ENCODE measurements around the gene PRKCH.

PRKCH gene

DNA sequence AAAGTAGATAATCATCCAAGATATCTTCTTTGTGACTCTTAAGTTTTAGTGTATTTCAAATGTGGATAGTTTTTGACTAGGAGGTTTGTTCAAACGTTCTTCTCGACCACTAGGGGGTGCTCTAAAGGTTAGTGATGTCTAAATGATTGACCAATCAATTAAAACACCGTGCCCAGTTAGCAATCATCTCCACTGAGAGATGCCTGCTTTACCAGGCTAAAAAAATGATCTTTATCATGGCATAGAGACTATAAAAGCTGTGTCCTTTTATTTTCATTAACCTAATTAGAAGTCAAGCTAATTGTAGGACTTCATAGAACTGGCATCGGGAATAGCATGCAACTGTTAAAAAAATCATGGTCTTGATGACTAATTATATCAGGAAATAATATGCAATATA, 153.9 kb downstream of the PRKCH start:
- H4K20me1 ChIP-seq (ENCODE audit: insufficient read depth, low read length), result no peaks in the 10 kb centered on the region; the same call in 1 of the 2 replicates
- peak overlapping the region; percentile 47 for H3K4me2 ChIP-seq (ENCODE audit: insufficient read depth, low read length)
- H3K4me3 ChIP-seq (ENCODE audit: low read depth in 1 of 2, low read length in 2 of 2), result no peak overlapping the region
- H3K9ac ChIP-seq (ENCODE audit: low read depth, low read length), result peak overlapping the region; percentile 54; the same call in 1 of the 2 replicates
- DNase-seq (no peak), ATAC-seq (ENCODE audit: insufficient read depth, low read depth) (no peak)
- peak overlapping the region; percentile 92 for H3K27ac ChIP-seq (ENCODE audit: low read length)
- H2AFZ ChIP-seq (ENCODE audit: low read depth, low read length), result no peak overlapping the region
- H3K4me1 ChIP-seq (ENCODE audit: insufficient read depth, low read length), result peaks cover 76% of the 10 kb centered on the region
- TF ChIP-seq, protein P1, sequence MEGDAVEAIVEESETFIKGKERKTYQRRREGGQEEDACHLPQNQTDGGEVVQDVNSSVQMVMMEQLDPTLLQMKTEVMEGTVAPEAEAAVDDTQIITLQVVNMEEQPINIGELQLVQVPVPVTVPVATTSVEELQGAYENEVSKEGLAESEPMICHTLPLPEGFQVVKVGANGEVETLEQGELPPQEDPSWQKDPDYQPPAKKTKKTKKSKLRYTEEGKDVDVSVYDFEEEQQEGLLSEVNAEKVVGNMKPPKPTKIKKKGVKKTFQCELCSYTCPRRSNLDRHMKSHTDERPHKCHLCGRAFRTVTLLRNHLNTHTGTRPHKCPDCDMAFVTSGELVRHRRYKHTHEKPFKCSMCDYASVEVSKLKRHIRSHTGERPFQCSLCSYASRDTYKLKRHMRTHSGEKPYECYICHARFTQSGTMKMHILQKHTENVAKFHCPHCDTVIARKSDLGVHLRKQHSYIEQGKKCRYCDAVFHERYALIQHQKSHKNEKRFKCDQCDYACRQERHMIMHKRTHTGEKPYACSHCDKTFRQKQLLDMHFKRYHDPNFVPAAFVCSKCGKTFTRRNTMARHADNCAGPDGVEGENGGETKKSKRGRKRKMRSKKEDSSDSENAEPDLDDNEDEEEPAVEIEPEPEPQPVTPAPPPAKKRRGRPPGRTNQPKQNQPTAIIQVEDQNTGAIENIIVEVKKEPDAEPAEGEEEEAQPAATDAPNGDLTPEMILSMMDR (IDR thresholded peaks at IDR 0.05; ENCODE audit: borderline replicate concordance, extremely low read depth, low read length, poor library complexity, severe bottlenecking), result peak; percentile 78
- TF ChIP-seq EZH2 (IDR thresholded peaks at IDR 0.05; ENCODE audit: borderline replicate concordance, low read depth, low read length, severe bottlenecking), result no peak
- no peaks in the 10 kb centered on the region for H3K27me3 ChIP-seq (ENCODE audit: insufficient read depth, low read length, poor library complexity)
- peaks cover 39% of the 10 kb centered on the region for H3K36me3 ChIP-seq (ENCODE audit: insufficient read depth, low read length)
- no peaks in the 10 kb centered on the region for H3K9me3 ChIP-seq (ENCODE audit: insufficient read depth, low read length, severe bottlenecking)
- H3K79me2 ChIP-seq (ENCODE audit: insufficient read depth, low read length), result peaks cover 47% of the 10 kb centered on the region

DNA sequence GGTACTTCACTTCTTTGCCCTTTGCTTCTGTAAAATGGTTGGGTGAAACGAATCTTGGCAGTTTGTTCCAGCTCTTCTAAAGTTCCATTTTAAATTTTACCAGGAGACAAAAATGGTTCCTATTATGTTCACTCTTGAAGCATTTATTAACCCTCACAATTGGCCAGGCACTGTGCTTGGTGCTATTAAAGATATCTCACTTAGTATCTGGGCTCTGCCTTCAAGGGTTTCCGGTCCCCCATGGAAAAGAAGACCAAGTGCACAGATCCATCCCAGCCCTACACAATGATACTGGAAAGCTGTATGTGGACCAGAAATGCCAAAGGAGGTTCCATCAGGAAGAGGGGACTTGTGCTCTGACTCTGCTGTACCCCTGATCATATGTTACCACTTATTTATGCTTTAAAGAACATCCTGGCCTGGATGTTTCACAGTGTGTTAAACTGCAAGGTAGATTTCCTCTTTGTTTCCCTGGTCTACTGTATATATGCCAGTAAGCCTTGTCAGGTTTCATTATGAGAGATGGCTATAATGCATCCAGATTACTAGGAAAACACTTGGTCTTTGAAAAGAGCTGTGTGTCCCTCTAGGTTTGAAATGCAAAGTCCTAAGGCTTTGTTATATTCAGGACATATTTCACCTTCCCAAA, 154.8 kb downstream of the PRKCH start:
- peak overlapping the region; percentile 45; the same call in 1 of the 2 replicates for H2AFZ ChIP-seq (ENCODE audit: low read depth, low read length)
- H3K27me3 ChIP-seq (ENCODE audit: insufficient read depth, low read length, poor library complexity), result no peaks in the 10 kb centered on the region
- H3K36me3 ChIP-seq (ENCODE audit: insufficient read depth, low read length), result peaks cover 43% of the 10 kb centered on the region
- ATAC-seq (ENCODE audit: insufficient read depth, low read depth), result peak; percentile 3; the same call in 2 of the 3 replicates
- peak overlapping the region; percentile 54 for H3K9ac ChIP-seq (ENCODE audit: low read depth, low read length)
- no peak for TF ChIP-seq EZH2 (IDR thresholded peaks at IDR 0.05; ENCODE audit: borderline replicate concordance, low read depth, low read length, severe bottlenecking)
- TF ChIP-seq, protein P1 (IDR thresholded peaks at IDR 0.05; ENCODE audit: borderline replicate concordance, extremely low read depth, low read length, poor library complexity, severe bottlenecking), result no peak
- peaks cover 67% of the 10 kb centered on the region for H3K4me1 ChIP-seq (ENCODE audit: insufficient read depth, low read length)
- no peak for DNase-seq
- H3K79me2 ChIP-seq (ENCODE audit: insufficient read depth, low read length), result peaks cover 39% of the 10 kb centered on the region
- H3K4me3 ChIP-seq (ENCODE audit: low read depth in 1 of 2, low read length in 2 of 2), result peak overlapping the region in 1 of 2 experiments; percentile 7; a peak in 1 of 4 replicates
- H3K4me2 ChIP-seq (ENCODE audit: insufficient read depth, low read length), result peak overlapping the region; percentile 47
- H3K27ac ChIP-seq (ENCODE audit: low read length), result peak overlapping the region; percentile 92
- no peaks in the 10 kb centered on the region for H3K9me3 ChIP-seq (ENCODE audit: insufficient read depth, low read length, severe bottlenecking)
- no peaks in the 10 kb centered on the region for H4K20me1 ChIP-seq (ENCODE audit: insufficient read depth, low read length)

GRCh38 chr14:61476754-61477410, 155.5 kb downstream of the PRKCH start:
- H3K36me3 ChIP-seq (ENCODE audit: insufficient read depth, low read length), result peaks cover 49% of the 10 kb centered on the region
- TF ChIP-seq, protein P1 (IDR thresholded peaks at IDR 0.05; ENCODE audit: borderline replicate concordance, extremely low read depth, low read length, poor library complexity, severe bottlenecking), result no peak
- no peak for TF ChIP-seq EZH2 (IDR thresholded peaks at IDR 0.05; ENCODE audit: borderline replicate concordance, low read depth, low read length, severe bottlenecking)
- peak overlapping the region; percentile 45; the same call in 1 of the 2 replicates for H2AFZ ChIP-seq (ENCODE audit: low read depth, low read length)
- peak overlapping the region; percentile 47 for H3K4me2 ChIP-seq (ENCODE audit: insufficient read depth, low read length)
- peaks cover 37% of the 10 kb centered on the region for H3K79me2 ChIP-seq (ENCODE audit: insufficient read depth, low read length)
- H3K9me3 ChIP-seq (ENCODE audit: insufficient read depth, low read length, severe bottlenecking), result no peaks in the 10 kb centered on the region
- peak overlapping the region; percentile 92 for H3K27ac ChIP-seq (ENCODE audit: low read length)
- ATAC-seq (ENCODE audit: insufficient read depth, low read depth) (peak; percentile 60), DNase-seq (peak; percentile 60)
- H3K4me1 ChIP-seq (ENCODE audit: insufficient read depth, low read length), result peaks cover 61% of the 10 kb centered on the region
- no peak overlapping the region; a peak in 1 of 4 replicates for H3K4me3 ChIP-seq (ENCODE audit: low read depth in 1 of 2, low read length in 2 of 2)
- no peaks in the 10 kb centered on the region for H3K27me3 ChIP-seq (ENCODE audit: insufficient read depth, low read length, poor library complexity)
- peak overlapping the region; percentile 54 for H3K9ac ChIP-seq (ENCODE audit: low read depth, low read length)
- H4K20me1 ChIP-seq (ENCODE audit: insufficient read depth, low read length), result no peaks in the 10 kb centered on the region
